DND-41 (cell line): ENCODE results near the gene SPAG4.

Source experiments
- EZH2 ChIP-seq: IDR thresholded peaks from 3 replicates; pipeline ENCODE4 v1.6.1; 2012; ENCODE audit warnings: borderline replicate concordance, low read depth, mild to moderate bottlenecking, moderate library complexity, low read length, inconsistent platforms; ENCODE audit not compliant: severe bottlenecking
- TF ChIP-seq, protein P1 (sequence below): IDR thresholded peaks from 2 replicates; pipeline ENCODE4 v1.5.1; 2012; ENCODE audit warnings: borderline replicate concordance, low read length, moderate library complexity, mild to moderate bottlenecking; ENCODE audit not compliant: poor library complexity, severe bottlenecking; ENCODE audit errors: extremely low read depth

DNA sequence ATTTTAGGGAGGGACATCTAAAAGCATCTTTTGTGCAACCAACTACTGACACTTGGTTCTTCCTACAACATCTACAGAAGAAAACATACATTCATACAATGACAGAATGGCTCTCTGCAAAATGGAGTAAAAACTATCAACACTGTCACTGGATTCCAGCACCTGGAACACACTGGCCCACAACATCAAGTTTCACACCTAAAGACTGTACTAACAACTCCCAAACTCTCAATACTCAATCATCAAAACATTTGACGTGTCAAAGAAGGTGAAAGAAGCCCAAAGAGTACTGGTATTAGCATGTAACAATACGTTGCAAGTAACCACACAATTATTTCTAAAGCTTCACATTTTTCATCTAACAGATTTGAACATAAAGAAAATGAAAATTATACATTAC is 46.9 kb downstream of the SPAG4 start:
- TF ChIP-seq, protein P1, sequence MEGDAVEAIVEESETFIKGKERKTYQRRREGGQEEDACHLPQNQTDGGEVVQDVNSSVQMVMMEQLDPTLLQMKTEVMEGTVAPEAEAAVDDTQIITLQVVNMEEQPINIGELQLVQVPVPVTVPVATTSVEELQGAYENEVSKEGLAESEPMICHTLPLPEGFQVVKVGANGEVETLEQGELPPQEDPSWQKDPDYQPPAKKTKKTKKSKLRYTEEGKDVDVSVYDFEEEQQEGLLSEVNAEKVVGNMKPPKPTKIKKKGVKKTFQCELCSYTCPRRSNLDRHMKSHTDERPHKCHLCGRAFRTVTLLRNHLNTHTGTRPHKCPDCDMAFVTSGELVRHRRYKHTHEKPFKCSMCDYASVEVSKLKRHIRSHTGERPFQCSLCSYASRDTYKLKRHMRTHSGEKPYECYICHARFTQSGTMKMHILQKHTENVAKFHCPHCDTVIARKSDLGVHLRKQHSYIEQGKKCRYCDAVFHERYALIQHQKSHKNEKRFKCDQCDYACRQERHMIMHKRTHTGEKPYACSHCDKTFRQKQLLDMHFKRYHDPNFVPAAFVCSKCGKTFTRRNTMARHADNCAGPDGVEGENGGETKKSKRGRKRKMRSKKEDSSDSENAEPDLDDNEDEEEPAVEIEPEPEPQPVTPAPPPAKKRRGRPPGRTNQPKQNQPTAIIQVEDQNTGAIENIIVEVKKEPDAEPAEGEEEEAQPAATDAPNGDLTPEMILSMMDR = no peak
- no peak for TF ChIP-seq EZH2
